ENCODE data around the gene ARCN1. TPM values are rescaled to one million over a fixed set of nuclear protein-coding genes. Genes with fewer than 3 reads are reported as not detected.

The ARCN1 gene
- total RNA-seq, 4 donors from 2014 or later: 67.8 to 81.6 (median 78.1) TPM

DNA sequence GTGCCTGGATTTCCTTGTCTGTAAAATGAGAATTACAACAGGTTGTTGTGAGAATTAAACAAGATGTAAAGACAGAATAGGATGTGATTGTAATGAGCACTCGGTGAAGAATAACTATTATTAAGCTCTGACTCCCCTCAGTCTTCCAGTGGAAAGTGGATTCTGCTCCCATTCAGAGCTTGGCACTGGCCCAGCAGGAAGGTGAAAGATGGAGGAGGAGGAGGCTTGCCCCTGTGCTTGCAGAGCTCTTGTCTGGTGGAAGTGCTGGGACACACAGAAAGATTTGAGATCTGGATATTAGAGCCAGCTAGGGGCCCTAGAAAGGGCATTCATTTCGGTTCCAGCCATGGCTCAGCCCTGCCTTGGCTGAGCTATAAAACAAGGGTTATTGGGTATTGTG is 63.4 kb downstream of the ARCN1 start:
- Histone ChIP-seq H3K36me3 (peaks cover 0 to 73% (median 0%) of the 10 kb centered on the region in 3 donors), H3K4me3 (peak overlapping the region in 1 of 4 donors; percentile 60), H3K27ac (peak overlapping the region in 3 of 4 donors; percentile 78 to 82 (median 82)), H3K27me3 (no peaks in the 10 kb centered on the region), H3K4me1 (peaks cover 14 to 65% (median 24%) of the 10 kb centered on the region in 3 donors), H3K9me3 (no peaks in the 10 kb centered on the region)
- DNase-seq: no peak
- TF ChIP-seq, protein P1, sequence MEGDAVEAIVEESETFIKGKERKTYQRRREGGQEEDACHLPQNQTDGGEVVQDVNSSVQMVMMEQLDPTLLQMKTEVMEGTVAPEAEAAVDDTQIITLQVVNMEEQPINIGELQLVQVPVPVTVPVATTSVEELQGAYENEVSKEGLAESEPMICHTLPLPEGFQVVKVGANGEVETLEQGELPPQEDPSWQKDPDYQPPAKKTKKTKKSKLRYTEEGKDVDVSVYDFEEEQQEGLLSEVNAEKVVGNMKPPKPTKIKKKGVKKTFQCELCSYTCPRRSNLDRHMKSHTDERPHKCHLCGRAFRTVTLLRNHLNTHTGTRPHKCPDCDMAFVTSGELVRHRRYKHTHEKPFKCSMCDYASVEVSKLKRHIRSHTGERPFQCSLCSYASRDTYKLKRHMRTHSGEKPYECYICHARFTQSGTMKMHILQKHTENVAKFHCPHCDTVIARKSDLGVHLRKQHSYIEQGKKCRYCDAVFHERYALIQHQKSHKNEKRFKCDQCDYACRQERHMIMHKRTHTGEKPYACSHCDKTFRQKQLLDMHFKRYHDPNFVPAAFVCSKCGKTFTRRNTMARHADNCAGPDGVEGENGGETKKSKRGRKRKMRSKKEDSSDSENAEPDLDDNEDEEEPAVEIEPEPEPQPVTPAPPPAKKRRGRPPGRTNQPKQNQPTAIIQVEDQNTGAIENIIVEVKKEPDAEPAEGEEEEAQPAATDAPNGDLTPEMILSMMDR (IDR thresholded peaks at IDR 0.05): no peak
- TF ChIP-seq POLR2A (IDR thresholded peaks at IDR 0.05): no peak
- 53 to 61% methylated on average over 2 of the region's 2 CpGs for WGBS, 2 donors
- intact Hi-C loops (cut with DNase I): no loop called here

DNA sequence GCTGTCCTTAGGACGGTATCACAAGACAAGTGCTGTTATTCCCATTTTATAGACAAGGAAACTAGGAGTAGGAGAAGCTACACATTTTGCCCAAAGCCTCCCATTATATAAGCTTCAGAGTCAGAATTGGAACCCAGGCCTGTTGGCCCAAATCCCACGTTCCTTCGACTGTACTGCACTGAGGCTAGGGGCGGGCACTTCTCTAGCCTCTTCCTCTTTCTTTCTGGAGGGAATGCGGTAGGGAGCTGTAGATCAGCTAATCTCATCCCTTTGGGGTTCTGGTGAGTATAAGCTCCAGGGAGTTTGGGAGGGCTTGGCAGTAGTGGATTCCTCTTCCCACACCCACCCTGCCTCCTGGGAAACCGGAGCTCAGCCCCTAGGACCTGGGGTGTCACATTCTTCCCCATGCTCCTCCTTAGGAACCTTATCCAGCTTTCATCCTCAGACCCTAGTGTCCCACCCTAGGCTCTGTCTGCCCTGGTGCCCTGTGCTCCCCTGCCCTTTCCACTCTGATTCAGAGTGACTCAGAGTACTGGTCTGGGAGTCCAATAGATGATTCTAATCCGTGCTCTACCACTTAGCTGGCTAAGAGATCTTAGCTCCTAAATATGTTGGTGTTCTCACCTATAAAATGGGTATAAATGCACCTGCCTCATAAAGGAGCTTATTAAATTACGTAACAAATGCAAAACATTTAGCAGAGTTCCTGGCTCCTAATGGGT is 64.5 kb downstream of the ARCN1 start:
- WGBS, 2 donors: 64 to 75% methylated on average over 8 of the region's 8 CpGs
- H3K36me3 ChIP-seq: peaks cover 0 to 73% (median 0%) of the 10 kb centered on the region in 3 donors
- TF ChIP-seq POLR2A (IDR thresholded peaks at IDR 0.05): no peak
- TF ChIP-seq, protein P1 (IDR thresholded peaks at IDR 0.05): no peak
- H3K27me3 ChIP-seq: no peaks in the 10 kb centered on the region
- peaks cover 14 to 66% (median 25%) of the 10 kb centered on the region in 3 donors for H3K4me1 ChIP-seq
- H3K9me3 ChIP-seq: no peaks in the 10 kb centered on the region
- DNase-seq: no peak
- intact Hi-C loops (cut with DNase I): no loop called here
- H3K4me3 ChIP-seq: no peak overlapping the region
- peak overlapping the region in 2 of 4 donors; percentile 16 to 36 for H3K27ac ChIP-seq

DNA sequence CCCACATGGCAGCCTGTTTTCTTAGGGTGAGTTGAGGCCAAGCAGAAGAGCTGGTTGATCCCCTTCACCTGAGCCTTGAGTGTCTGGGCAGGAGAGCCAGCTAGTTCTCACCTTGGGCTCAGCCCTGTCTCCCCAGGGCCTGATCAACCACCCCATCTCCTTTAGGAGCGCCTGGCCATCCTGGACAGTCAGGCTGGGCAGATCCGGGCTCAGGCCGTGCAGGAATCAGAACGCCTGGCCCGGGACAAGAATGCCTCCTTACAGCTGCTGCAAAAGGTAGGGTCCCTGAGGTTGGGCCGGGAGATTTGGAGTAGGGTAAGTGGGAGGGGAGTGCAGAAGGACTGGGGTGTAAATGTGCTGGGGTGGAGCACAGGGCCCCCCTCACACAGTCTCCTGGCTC is 66.5 kb downstream of the ARCN1 start:
- peak overlapping the region in 1 of 4 donors; percentile 2 for H3K27ac ChIP-seq
- 89% methylated on average over 5 of the region's 6 CpGs; no CpG with 5 or more reads in 1 of the 2 donors for WGBS, 2 donors
- H3K4me3 ChIP-seq: no peak overlapping the region
- DNase-seq: no peak
- TF ChIP-seq POLR2A (IDR thresholded peaks at IDR 0.05): no peak
- TF ChIP-seq, protein P1 (IDR thresholded peaks at IDR 0.05): no peak
- intact Hi-C loops (cut with DNase I): no loop called here
- H3K4me1 ChIP-seq: peaks cover 14 to 54% (median 21%) of the 10 kb centered on the region in 3 donors
- H3K27me3 ChIP-seq: no peaks in the 10 kb centered on the region
- no peaks in the 10 kb centered on the region for H3K9me3 ChIP-seq
- peaks cover 0 to 78% (median 0%) of the 10 kb centered on the region in 3 donors for H3K36me3 ChIP-seq

DNA sequence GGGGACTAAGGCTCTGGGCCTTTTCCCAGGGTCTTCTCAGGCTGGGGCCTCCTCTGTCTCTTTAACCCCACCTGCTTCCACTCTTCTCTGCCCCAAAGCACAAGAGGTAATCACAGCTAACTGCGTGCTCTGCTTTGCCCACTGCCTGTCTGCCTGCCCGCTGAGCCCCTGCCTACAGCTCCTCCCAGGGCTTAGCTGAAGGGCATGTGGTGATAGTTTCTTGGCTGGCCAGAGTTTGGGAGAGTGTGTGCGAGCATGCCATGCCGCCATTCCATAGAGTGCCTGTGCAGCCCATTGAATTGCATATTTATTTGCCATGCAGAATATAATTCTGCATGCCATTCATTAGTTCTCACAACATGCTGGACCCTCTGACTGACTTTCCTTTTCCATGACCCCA is 67.7 kb downstream of the ARCN1 start:
- Histone ChIP-seq H3K27ac (peak overlapping the region in 2 of 4 donors; percentile 21 to 39), H3K36me3 (peaks cover 0 to 90% (median 3%) of the 10 kb centered on the region in 3 donors), H3K4me3 (no peak overlapping the region), H3K9me3 (no peaks in the 10 kb centered on the region), H3K27me3 (no peaks in the 10 kb centered on the region), H3K4me1 (peaks cover 5 to 42% (median 11%) of the 10 kb centered on the region in 3 donors)
- 65% methylated on average over 4 of the region's 4 CpGs; no CpG with 5 or more reads in 1 of the 2 donors for WGBS, 2 donors
- no peak for DNase-seq
- TF ChIP-seq, protein P1 (IDR thresholded peaks at IDR 0.05): no peak
- no peak for TF ChIP-seq POLR2A (IDR thresholded peaks at IDR 0.05)
- intact Hi-C loops (cut with DNase I): no loop called here

DNA sequence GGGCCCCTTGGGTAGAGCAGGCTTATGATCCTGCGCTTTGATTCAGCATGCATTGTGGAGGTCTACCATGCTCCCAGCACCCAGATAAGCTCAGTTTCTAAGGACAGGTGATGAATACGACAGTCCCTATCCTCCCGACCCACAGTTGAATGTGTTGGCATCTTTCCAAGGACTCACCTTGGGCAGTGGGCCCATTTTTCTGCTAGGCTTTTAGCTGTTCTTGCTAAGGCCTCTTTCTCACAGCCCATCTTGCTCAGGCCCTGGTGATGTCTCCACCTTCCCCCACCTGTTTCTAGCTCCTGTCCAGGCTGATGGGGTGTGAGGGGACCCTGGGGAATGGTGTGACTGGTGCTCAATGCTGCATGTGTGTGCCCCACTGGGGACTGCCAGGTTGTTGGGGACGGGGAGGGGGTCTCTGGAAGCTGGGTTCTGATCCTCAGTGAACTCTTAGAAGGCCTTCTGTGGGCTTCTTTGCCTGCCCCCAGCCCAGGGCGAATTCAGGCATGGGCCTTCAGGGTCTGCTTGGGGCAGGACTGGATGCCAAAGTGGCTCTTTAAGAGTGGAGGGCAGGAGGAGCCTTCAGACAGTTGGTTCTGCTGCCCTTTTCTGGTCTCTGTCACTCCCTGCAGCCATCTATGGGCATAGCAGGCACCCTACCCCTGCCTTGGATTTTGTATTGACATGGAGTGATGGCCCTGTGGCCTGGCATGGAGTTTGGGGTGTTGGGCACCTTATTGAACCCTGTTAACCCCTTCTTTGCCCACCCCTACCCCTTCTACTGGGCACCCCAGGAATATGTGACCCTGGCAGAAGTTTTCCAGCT is 68.3 kb downstream of the ARCN1 start:
- no peak for DNase-seq
- H3K27me3 ChIP-seq: no peaks in the 10 kb centered on the region
- intact Hi-C loops (cut with DNase I): no loop called here
- no peak overlapping the region for H3K27ac ChIP-seq
- no peaks in the 10 kb centered on the region for H3K9me3 ChIP-seq
- H3K36me3 ChIP-seq: peaks cover 0 to 96% (median 3%) of the 10 kb centered on the region in 3 donors
- 53 to 80% methylated on average over 2 of the region's 5 CpGs for WGBS, 2 donors
- TF ChIP-seq POLR2A (IDR thresholded peaks at IDR 0.05): no peak
- TF ChIP-seq, protein P1 (IDR thresholded peaks at IDR 0.05): peak in 2 of 6 experiments; percentile 6 to 15
- no peak overlapping the region for H3K4me3 ChIP-seq
- peaks cover 0 to 36% (median 8%) of the 10 kb centered on the region in 3 donors for H3K4me1 ChIP-seq

All from esophagus squamous epithelium (tissue), 5 donors.